GM18870 (cell line): ENCODE measurements around the gene SAMD5.

Experiments used
- ATAC-seq: cut with Tn5 transposase; IDR thresholded peaks from one replicate; pipeline ENCODE4 v1.9.1; 2021; ENCODE audit warnings: moderate library complexity; ENCODE audit not compliant: unreplicated experiment

Gene SAMD5

DNA sequence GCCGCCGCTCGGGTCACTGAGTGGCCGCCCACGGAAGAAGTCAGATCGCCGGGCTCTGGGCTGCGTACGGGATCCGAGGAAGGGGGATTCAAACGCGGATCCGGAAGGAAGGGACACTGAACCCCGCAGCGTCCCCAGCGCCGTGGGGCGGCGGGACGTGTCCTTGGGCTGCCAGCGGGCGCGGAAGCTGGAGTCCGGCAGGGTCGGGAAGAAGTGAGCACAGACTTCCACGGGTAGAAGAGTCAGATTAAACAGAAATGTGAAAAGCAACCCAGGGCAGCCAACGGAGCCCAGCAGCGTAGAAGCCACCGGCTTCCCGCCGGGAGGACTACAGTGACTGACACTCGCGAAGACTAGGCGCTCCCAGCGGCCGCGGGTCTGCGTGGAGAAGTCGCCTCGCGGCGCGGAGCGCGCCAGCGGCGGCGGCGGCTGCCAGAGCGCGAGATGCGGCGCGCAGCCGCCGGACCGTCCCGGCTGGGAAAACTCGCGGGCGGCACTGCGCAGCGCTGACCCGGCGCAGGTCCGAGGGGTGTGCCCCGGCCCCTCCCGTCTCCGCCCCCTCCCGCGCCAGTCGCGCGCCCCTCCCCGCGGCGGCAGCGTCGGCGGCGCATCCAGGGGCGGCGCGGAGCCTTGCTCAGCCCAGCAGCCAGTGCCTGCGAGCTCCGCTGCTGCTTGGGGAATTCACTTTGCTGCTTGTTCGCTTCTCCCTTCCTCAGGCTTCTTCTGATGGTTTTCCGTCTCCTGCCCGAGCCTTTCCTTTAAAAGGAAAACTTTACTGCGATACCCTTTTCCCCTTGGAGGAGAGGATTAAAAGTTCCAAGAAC lies at the start of gene SAMD5:
Gene SAMD5, plus strand, starts transcription at position 649 of the 824 bp plus-strand sequence. CDS start 239 bp downstream, outside the sequence.
- no peak for ATAC-seq

DNA sequence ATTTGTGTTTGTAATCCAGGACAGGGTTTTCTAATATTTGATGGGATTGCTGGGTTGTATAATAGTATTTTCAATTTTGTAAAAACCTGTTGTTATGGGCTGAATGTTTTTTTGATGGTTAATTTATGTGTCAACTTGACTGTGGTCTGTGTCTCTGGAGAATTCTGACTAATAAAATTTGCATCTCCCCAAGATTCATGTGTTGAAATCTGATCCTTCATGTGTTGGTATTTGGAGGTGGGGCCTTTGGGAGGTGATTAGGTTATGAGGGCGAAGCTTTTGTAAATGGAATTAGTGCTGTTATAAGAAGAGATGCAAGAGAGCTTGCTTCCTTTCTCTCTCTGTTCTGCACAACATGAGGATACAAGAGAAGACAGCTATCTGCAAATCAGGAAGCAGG lies 48.7 kb upstream of the SAMD5 start:
- no peak for ATAC-seq

DNA sequence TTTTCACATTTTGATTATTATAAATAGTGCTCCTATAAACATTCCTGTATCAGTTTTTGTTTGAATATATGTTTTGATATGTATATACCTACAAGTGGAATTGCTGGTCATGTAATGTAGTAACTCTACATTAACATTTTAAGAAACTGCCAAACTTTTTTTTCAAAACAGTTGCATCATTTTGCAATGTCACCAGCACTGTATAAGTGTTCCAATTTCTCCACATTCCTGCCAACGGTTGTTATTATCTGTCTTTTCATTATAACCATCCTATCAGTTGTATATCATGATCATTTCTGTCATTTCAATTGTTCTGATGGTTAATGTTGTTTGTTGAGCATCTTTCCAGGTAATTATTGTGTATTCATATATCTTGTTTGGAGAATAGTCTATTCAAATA lies 44.8 kb upstream of the SAMD5 start:
- no peak for ATAC-seq

DNA sequence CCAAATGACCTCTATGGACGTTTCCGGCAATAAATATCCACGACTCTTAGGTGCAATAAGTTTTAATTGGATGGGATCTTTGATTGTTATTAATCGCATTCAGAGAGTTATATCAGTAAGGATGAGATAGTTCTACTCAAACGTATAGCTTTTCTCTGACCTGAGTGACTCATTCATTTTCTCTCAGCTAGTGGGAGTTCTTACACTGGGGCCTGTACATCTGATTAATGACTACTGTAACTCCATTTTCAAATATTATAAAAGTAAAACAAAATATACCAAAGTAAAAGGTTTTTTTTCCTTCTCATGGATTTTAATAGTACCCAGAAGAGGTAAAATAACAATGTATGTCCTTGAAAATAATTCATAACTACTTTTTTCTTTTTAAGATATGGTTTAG lies 41.1 kb upstream of the SAMD5 start:
- no peak for ATAC-seq

DNA sequence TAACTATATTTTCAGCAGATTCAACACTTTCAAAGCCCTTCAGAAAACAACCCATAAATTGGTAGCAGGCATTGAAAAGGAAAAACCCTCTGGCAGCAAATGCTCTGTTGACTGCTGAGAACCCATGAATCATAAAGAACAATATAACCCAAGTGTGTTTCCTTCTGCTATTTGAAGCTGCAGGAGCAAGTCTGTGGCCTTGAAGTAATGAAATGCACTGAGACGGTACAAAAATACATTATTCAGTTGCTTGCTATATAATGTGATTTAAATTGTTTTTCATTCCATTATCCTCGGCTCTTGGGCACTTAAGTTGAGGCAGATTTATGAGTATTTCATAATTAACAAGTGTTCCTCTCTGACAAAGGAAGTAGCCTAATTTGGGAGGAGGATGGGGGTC lies 40.6 kb upstream of the SAMD5 start:
- no peak for ATAC-seq

DNA sequence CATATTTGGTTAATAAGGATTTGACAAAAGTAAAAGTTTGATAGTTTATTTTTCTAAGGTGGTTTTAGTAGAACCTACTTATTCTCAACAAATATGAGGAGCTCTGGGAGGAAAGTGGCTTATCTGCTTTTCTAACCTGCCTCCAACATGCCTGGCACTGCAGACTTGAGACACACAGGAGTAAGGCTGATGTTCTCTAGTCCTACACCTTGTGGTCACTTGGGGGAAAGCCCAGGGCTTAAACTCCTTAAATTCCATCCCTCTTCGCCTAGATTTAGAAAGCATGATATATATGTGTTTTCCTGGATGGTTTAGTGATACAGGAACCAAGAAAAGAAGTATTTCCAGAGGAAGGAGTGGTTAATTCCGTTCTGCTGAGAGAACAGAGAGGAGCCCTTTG lies 39.9 kb upstream of the SAMD5 start:
- ATAC-seq = no peak

DNA sequence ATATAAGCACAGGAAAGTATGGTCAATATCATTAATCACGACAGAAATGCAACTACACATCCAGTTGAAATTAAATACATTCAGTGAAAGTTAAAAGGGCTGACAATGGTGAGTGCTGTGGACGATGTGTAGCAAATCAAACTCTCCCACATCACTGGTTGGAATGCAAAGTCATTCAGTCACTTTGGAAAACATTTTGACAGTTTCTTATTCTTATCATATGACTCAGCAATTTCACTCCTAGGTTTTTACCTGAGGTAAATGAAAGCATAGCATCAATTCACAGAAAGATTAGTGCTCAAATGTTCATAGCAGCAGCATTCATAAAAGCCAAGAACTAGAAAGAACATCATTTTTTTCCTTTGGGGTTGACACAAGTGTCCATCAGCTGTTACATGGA lies 28.6 kb upstream of the SAMD5 start:
- ATAC-seq = no peak

DNA sequence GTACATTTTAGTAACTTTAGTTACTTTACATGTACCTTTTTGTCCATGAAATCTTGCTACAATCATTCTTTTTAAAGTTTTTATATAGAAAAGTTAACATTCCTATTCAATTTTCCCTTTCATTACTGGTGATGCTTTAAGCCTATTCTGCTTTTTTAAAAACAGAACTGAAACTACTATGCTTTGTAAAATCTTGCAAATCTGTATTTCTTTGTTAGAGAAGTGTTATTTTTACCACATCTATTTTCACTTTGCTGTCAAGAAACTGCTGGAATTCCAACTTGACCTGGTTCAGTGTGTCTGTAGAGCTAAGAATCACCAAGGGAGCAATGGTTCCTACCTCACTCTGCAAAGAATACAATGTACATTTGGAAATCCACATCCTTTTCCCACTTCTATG lies 21.8 kb upstream of the SAMD5 start:
- ATAC-seq = peak; percentile 77

DNA sequence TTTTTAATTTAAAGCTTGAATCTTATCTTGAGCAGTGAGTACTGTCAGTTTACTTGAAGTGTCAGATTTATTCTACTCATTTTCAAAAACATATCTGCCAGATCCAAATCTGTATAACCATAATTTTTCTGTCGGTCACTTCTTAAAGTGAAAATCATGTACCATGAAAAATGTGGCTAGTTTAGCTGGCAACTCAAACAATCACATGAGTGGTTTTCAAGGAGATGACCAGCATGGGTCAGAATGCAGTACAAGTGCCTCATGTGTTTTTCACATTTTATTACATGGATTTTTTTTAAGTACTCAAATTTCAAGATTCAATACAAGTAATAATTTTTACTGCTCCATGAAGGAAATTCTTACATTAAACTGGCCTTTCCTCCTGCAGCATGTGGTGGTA lies 11.0 kb upstream of the SAMD5 start:
- ATAC-seq = no peak

DNA sequence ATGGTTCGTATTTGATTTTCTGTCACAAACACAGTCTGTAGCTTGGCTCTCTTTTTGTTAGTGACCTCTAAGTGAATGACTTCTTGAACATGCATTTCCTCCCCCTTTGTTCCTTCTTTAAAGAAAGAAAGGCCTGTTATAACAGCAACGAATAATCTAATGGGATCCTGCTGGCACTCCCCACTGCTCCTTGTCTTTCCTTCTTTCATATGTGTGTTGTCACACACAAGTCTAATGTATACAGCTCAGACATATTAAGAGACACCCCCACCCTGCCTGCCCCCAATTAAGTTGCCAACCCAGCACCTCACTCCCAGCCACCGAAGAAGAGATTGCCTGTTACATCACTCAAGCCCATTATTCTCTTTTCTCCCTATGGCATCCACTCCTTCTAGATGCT lies 4.9 kb upstream of the SAMD5 start:
- no peak for ATAC-seq

DNA sequence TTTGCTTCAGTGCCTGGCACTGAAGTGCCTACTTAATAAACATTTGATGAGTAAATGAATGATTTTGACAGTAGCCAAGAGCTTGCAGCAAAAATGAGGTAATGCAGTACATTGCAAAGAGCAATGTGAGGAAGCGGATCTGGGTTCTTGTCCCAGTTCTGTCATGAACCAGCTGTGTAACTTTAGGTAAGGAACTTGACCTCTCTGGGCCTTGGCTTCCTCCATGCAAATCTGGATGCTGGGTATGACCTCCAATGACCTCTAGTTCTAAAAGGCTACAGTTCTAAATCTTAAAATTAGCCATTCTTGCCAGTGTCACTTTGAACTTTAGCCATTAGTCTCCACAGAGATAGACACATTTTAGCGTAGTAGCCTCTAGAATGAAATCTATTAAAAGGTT lies 3.6 kb upstream of the SAMD5 start:
- no peak for ATAC-seq

DNA sequence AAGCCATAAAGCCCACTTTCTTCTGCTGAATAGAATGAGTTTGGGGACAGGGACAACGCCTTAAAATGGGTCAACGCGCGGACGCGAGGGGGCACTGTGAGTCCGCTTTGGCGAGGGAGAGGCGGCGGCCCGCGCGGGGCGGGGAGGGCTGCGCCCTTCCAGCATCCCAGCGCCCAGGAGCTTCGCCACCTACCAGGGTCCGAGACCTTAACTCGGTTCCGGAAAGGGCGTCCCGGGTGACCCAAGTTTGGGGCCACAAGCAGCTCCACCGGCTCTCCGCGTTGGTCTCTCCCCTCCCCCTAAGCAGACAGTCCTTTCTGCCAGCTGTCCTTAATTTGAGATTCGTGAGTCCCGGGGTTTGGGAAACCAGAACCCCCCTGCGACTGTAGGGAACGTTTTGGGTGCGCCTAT lies 1.8 kb upstream of the SAMD5 start:
- no peak for ATAC-seq

DNA sequence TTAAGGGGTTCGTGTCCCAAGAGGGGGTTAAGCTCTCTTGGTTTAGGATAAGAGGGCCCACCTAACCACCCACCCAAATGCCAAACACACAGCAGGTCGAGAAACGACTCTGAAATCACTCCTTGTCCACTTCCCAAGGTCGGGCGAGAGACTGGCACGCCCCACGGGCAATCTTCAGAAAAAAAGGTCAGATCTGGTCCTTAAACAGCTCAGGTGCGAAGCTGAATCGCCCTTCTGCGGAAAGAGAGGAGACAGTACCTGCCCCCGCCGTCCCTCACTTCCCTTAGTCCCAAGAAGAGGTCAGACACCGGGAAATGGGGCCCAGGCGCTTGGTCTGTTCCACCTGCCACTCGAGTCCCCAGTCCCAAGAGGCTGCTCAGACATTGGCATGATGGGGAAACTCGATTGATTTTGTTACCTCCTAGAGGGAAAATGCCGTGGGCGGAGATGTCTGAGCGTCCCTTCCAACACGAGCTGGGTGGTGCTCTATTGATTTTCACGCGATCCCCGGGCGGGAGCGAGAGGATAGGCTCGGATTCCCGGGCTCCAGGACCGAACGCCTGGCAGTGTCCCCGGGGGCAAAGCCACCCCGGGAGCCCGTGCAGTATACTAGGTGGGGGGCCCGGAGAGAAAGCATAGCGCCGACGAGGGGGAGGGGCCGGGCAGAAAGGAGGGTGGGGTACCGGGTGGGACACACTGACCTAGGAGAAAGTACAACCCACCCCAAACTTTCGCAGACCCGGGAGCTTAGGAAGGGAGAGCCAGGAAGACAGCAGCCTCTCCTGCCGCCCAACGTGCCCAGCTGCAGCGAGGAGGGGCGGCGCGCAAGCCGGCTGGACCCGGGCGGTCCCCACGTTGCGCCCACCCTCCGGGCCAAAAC lies 1.1 kb upstream of the SAMD5 start:
- ATAC-seq = no peak

DNA sequence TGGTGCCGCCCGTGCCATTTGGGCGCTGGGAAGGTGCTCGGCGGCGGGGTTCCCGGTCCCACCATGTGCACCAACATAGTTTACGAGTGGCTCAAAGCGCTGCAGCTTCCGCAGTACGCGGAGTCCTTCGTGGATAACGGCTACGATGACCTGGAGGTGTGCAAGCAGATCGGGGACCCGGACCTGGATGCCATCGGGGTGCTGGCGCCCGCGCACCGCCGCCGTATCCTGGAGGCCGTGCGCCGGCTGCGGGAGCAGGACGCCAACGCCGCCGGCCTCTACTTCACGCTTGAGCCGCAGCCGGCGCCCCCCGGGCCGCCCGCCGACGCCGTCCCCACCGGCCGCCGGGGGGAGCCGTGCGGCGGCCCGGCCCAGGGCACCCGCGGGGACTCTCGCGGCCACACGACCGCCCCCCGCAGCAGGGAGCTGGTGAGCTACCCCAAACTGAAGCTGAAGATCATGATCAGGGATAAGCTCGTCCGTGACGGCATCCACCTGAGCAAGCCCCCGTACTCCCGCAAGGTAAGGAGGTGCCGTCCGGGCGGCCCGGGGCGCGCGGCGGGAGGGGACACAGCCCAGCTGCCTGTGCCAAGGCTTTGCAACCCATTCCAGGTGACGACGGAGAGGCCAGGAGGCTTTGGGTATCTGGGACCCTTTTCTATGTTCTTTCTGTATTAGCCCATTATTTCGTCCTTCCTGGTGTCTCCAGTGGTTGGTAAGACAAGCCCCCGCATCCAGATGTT lies 547 bp downstream of the SAMD5 start:
- ATAC-seq = no peak

DNA sequence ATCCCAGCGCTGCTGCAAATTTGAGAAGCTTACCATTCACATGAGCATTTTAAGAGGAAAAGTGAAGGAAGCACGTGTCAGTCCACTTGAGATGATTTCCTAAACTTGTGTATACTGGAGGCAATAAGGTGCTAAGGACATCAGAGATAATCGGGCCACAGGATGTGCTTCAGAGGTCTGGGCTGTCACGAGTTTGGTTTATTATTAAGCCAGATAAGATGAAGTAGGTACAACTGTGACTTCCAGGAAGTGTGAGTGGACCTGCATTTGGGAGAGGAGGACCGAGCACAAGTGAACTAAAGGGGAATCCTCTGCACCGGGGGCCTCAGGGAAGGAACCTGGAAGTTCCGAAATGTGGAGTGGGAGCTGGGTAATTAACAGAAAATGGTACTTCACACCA lies 1.4 kb downstream of the SAMD5 start:
- ATAC-seq = peak; percentile 54

DNA sequence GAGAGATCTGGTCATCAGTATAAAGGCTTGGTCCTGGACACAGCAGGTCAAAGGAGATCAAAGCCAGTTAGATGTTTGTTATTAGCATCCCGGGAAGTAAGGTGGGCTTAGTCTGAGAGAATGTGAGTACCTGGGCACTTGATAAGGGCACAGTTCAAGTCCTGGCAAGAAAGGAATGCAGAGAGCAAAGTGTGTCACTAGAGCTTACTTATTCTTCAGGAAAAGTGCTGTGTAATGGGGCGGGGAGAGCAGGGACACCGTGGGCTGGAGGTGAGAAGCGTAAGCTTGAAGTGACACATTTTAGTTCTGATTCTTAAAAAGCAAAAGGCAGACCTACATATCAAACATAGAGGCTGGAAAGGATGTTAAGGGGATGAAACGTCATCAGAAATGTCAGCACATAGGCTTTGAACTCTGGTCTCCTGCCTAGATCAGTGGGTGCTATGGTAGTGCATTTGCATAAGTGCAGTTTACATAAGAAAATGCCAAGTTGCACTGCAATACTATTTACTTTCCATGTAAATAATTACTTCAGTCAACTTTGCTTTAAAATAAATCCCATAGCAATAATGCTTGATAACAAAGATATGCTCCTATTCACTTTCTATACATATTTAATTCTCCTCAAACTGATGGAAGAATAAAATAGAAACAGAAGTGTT lies 2.6 kb downstream of the SAMD5 start:
- no peak for ATAC-seq

DNA sequence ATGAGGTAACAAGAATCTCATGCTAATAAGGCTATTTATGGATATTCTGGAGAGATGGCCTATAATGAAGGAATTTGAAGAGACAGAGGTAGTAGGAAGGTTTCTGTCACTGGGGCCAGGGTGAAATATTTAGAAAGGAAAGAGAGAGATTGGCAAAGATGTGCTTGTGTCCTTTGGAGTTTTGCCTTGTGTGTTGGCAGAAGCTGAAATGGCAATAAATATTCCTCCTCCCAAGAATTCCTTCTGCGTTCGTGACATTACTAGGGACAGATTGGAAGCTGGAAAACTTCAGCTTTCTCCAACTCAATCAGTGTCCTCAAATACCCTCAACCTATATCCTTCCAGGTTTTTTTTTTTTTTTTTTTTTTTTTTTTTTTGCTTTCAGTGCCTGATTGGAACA lies 6.3 kb downstream of the SAMD5 start:
- no peak for ATAC-seq

DNA sequence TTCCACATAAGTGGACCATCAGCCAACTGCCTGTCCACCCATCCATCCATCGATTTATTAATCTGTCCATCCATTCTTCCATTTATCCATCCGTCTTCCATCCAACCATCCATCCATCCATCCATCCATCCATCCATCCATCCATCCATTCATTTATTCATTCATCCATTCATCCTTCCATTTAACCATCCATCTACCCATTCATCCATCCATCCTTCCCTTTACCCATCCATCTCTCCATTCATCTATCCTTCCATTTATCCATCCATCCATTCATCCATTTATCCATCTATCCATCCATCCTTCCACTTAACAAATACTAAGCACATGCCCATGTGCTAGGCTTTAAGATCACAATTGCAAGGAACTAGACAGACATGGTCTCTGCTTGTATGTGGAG lies 6.8 kb downstream of the SAMD5 start:
- no peak for ATAC-seq

DNA sequence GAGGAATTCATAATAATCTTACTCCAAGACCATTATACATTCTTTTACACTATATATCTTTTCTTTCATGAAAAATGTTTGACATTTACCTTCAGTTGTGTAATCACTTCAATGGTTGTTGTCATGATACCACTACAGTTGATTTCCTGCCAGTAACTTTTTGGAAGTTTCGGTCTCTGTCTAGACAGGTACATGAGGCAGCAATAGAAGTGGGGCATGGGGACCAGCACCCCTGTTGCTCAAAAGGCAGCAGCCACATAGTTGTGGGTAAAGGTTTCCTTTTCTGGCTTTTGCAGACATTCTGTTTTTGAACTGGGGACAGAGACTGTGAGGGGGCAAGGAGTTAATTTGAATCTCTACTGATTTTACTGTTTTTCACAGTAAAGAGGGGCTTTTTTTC lies 14.1 kb downstream of the SAMD5 start:
- ATAC-seq = peak; percentile 74

DNA sequence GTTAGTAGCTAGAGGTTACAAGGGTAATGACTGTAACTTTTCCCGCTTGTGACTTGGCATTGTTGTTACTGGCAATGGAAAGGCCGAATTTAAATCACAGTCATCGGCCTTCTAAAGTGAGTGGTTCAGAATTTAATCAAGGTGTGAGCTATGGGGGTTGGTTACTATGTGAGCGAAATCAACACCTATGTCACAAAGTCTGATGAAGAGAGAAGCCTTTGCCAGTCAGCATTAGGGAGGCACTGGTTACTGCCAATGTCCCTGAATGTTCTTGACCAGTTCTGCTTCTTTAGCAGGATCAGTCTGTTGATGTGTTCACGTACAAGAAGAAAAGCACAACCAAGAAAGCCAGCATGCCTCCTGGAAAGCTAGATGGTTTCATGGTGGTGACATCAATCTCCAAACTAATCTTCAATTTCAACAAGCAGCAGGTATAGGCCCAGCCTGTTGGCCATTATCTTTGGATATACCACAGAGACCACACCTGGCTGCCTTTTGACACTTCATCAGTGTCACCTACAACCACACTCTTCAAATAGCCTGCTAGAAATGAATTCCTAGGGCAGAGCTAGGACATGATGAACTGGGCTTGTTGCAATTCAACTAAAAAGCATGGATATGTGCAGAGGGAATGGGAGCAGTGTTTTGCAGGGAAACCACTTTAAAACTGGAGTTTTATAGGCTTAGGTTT lies 17.2 kb downstream of the SAMD5 start:
- no peak for ATAC-seq
